ENCODE results near the gene DACT1.

DACT1 gene

DNA sequence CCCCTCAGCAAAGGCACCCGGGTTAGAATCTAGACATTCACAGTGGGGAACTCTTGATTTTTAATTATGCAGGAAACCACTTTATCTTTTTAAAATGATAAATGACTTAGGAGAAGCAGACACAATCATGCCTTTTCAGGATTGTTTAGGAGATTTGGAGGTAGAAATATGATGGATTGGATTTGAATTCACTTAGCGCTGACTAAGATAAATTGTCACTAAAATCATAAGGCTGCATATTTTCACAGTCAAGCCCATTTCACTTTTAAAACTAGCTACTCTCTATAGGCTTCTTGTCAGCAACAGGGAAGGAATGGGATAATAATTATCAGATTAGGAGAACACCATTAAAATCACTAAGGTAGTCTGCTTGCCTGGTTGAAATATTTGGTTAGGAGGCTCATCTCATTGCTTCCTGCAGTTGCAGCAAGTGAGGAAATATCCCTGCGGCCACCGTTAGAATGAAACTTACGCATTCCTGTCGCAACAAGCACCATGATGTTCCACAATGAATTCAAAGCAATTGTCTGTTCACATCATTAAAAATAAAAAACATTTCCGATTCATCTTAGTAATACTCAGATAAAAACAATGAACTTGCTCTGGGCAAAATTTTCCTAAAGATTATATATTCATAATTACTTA, 31.9 kb downstream of the DACT1 start:
- TF ChIP-seq, protein P1, sequence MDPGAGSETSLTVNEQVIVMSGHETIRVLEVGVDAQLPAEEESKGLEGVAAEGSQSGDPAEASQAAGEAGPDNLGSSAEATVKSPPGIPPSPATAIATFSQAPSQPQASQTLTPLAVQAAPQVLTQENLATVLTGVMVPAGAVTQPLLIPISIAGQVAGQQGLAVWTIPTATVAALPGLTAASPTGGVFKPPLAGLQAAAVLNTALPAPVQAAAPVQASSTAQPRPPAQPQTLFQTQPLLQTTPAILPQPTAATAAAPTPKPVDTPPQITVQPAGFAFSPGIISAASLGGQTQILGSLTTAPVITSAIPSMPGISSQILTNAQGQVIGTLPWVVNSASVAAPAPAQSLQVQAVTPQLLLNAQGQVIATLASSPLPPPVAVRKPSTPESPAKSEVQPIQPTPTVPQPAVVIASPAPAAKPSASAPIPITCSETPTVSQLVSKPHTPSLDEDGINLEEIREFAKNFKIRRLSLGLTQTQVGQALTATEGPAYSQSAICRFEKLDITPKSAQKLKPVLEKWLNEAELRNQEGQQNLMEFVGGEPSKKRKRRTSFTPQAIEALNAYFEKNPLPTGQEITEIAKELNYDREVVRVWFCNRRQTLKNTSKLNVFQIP (CRISPR knock-in tag; IDR thresholded peaks at IDR 0.05; ENCODE audit: borderline replicate concordance, low read depth), result no peak
- TF ChIP-seq TCF4 (CRISPR knock-in tag; IDR thresholded peaks at IDR 0.05; ENCODE audit: borderline replicate concordance) (no peak), GLIS3 (CRISPR knock-in tag; IDR thresholded peaks at IDR 0.05) (no peak), SNAI2 (CRISPR knock-in tag; IDR thresholded peaks at IDR 0.05) (no peak)
- TF ChIP-seq, protein P2, sequence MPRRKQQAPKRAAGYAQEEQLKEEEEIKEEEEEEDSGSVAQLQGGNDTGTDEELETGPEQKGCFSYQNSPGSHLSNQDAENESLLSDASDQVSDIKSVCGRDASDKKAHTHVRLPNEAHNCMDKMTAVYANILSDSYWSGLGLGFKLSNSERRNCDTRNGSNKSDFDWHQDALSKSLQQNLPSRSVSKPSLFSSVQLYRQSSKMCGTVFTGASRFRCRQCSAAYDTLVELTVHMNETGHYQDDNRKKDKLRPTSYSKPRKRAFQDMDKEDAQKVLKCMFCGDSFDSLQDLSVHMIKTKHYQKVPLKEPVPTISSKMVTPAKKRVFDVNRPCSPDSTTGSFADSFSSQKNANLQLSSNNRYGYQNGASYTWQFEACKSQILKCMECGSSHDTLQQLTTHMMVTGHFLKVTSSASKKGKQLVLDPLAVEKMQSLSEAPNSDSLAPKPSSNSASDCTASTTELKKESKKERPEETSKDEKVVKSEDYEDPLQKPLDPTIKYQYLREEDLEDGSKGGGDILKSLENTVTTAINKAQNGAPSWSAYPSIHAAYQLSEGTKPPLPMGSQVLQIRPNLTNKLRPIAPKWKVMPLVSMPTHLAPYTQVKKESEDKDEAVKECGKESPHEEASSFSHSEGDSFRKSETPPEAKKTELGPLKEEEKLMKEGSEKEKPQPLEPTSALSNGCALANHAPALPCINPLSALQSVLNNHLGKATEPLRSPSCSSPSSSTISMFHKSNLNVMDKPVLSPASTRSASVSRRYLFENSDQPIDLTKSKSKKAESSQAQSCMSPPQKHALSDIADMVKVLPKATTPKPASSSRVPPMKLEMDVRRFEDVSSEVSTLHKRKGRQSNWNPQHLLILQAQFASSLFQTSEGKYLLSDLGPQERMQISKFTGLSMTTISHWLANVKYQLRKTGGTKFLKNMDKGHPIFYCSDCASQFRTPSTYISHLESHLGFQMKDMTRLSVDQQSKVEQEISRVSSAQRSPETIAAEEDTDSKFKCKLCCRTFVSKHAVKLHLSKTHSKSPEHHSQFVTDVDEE (CRISPR knock-in tag; IDR thresholded peaks at IDR 0.05), result no peak
- ATAC-seq, result no peak

DNA sequence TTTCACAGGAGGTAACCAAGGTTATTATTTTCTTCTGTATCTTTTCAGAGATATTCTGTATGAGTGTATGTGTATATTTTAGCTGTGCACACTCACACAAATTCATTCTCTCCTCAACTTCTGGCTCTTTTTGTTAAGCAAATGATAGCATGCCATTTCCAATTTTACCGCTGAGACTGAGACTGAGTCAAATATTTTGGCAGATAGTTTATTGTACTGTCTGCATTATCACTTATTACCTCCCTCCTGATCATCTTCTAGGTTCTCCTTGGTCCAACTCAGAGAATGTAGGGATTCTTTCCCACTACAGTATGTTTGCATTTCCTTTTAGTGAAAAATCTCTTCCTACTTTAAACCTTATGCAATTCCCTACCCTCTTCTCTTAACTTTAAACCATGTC, 33.3 kb downstream of the DACT1 start:
- ATAC-seq, result no peak
- TF ChIP-seq GLIS3 (CRISPR knock-in tag; IDR thresholded peaks at IDR 0.05), result no peak
- no peak for TF ChIP-seq ZNF565 (CRISPR knock-in tag; conservative IDR thresholded peaks at IDR 0.05; ENCODE audit: low read depth)
- TF ChIP-seq SNAI2 (CRISPR knock-in tag; IDR thresholded peaks at IDR 0.05), result no peak
- TF ChIP-seq ISL1 (CRISPR knock-in tag; IDR thresholded peaks at IDR 0.05), result no peak
- no peak for TF ChIP-seq TOX (CRISPR knock-in tag; IDR thresholded peaks at IDR 0.05; ENCODE audit: borderline replicate concordance)
- TF ChIP-seq, protein P3, sequence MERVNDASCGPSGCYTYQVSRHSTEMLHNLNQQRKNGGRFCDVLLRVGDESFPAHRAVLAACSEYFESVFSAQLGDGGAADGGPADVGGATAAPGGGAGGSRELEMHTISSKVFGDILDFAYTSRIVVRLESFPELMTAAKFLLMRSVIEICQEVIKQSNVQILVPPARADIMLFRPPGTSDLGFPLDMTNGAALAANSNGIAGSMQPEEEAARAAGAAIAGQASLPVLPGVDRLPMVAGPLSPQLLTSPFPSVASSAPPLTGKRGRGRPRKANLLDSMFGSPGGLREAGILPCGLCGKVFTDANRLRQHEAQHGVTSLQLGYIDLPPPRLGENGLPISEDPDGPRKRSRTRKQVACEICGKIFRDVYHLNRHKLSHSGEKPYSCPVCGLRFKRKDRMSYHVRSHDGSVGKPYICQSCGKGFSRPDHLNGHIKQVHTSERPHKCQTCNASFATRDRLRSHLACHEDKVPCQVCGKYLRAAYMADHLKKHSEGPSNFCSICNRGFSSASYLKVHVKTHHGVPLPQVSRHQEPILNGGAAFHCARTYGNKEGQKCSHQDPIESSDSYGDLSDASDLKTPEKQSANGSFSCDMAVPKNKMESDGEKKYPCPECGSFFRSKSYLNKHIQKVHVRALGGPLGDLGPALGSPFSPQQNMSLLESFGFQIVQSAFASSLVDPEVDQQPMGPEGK (CRISPR knock-in tag; IDR thresholded peaks at IDR 0.05; ENCODE audit: borderline replicate concordance), result no peak
- TF ChIP-seq BACH2 (CRISPR knock-in tag; IDR thresholded peaks at IDR 0.05; ENCODE audit: borderline replicate concordance), result no peak
- no peak for TF ChIP-seq ZFP30 (CRISPR knock-in tag; IDR thresholded peaks at IDR 0.05)
- TF ChIP-seq OSR1 (CRISPR knock-in tag; IDR thresholded peaks at IDR 0.05), result no peak
- TF ChIP-seq ARNTL (CRISPR knock-in tag; IDR thresholded peaks at IDR 0.05; ENCODE audit: borderline replicate concordance, low read depth), result no peak
- TF ChIP-seq, protein P4, sequence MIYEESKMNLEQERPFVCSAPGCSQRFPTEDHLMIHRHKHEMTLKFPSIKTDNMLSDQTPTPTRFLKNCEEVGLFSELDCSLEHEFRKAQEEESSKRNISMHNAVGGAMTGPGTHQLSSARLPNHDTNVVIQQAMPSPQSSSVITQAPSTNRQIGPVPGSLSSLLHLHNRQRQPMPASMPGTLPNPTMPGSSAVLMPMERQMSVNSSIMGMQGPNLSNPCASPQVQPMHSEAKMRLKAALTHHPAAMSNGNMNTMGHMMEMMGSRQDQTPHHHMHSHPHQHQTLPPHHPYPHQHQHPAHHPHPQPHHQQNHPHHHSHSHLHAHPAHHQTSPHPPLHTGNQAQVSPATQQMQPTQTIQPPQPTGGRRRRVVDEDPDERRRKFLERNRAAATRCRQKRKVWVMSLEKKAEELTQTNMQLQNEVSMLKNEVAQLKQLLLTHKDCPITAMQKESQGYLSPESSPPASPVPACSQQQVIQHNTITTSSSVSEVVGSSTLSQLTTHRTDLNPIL (CRISPR knock-in tag; IDR thresholded peaks at IDR 0.05; ENCODE audit: low read depth), result no peak
- TF ChIP-seq, protein P2 (CRISPR knock-in tag; IDR thresholded peaks at IDR 0.05), result no peak
- no peak for TF ChIP-seq ESRRG (CRISPR knock-in tag; IDR thresholded peaks at IDR 0.05)
- TF ChIP-seq CSDC2 (CRISPR knock-in tag; IDR thresholded peaks at IDR 0.05), result no peak
- TF ChIP-seq PPARA (CRISPR knock-in tag; IDR thresholded peaks at IDR 0.05; ENCODE audit: borderline replicate concordance), result no peak
- no peak for TF ChIP-seq ZNF8 (CRISPR knock-in tag; IDR thresholded peaks at IDR 0.05)
- TF ChIP-seq, protein P1 (CRISPR knock-in tag; IDR thresholded peaks at IDR 0.05; ENCODE audit: borderline replicate concordance, low read depth), result no peak
- no peak for TF ChIP-seq ZNF70 (CRISPR knock-in tag; IDR thresholded peaks at IDR 0.05)
- TF ChIP-seq TCF4 (CRISPR knock-in tag; IDR thresholded peaks at IDR 0.05; ENCODE audit: borderline replicate concordance), result no peak
- TF ChIP-seq, protein P5, sequence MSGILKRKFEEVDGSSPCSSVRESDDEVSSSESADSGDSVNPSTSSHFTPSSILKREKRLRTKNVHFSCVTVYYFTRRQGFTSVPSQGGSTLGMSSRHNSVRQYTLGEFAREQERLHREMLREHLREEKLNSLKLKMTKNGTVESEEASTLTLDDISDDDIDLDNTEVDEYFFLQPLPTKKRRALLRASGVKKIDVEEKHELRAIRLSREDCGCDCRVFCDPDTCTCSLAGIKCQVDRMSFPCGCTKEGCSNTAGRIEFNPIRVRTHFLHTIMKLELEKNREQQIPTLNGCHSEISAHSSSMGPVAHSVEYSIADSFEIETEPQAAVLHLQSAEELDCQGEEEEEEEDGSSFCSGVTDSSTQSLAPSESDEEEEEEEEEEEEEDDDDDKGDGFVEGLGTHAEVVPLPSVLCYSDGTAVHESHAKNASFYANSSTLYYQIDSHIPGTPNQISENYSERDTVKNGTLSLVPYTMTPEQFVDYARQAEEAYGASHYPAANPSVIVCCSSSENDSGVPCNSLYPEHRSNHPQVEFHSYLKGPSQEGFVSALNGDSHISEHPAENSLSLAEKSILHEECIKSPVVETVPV (CRISPR knock-in tag; IDR thresholded peaks at IDR 0.05), result no peak
